8988T (cell line): Measurements from ENCODE around the gene CCDC192.
"Not testable (repeated sequence)": the region's sequence is repeated elsewhere in the genome, so short reads cannot be mapped to it uniquely, and the experiment has no call there.

ENCODE experiments used
- DNase-seq: peaks from one replicate; pipeline ENCODE4 v3.0.0; 2011

Gene CCDC192

DNA sequence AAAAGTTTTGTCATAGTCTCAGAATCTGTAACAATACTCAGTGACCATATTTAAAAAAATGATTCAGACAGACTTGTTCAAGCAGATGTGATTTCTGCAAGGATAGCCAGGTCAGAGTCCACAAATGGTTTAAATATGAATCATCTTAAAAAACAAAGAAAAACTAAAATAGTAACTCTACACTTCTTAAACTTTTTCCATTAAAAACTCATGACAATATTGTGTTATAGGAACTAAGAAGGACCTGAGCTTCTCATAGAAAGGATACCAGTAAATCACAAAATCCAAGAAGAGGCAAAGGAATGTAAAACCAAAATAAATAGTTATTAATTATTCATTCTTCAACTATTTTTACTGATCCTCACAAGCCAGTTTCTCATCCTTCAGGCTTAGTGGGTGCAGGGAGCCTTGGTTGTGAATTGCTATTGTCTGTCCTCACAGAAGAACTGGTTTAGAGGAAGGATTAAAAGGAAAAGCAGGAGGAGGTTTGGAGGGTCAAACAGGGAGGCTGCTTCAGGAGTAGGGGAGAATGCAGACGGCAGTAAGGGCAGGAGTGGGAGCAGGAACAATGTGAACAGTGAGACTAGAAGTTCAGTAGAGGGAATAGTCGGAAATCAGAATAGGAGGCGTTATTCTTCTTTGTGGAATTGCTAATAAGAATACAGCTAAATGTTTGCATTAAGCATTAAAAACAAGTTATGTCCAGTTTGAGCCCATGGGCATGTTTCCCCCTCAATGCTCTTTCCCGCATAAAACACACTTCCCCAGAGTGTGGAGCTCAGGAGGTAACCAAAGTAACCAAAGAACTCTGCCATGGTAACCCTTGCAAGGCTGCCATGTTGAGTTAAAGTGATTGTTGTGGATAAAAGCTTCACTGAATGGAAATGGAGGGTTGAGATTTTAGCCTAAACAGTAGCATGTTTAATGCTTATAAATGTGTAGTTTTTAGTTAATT lies 110.7 kb downstream of the CCDC192 start:
- DNase-seq, result no peak

DNA sequence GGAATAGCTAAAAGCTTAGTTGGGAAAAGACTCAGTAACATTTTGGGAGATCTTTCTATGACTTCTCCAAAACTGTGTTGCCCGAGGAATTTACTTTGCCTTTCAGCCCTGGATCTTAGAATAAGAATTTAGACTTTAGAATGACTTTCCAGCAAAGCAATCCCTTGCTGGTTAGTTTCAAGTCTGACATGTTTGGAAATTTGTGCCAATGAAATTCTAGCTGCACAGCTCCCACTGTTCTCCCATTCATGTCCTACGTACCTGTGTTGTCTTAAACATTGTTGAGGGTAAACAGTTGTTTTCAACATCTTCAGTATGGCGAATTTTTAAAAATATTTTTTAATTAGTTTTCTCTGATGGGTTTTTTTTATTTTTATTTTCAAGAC lies 111.4 kb downstream of the CCDC192 start:
- DNase-seq, result no peak

DNA sequence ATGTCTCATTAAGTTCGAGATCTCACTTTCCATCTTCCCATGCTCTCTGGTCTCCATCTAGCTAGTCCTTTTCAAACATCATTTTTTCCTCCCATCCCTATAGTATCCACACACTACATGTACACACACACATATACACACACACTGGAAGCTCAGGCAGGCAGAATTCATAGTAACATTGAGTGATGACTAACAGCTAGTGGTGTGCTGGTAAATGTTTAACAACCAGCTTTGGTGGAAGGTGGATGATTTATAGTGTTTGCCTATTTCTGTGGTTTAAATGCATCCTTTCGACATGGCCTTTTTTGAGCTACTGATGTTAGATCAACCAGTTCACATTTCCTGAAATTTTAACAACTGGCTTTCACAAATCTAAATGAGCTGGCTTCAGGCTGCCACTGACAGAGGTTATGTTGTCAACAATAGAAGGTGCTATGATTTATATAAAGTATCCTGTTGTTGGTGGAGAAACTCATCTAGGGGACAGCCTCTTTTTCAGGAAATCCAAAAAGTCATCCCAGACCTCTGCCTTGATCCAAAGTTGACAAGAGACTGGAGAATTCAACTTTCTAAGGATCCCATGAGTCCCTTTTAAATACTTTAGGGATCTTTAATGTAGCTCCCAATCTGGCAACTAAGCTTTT lies 117.8 kb downstream of the CCDC192 start:
- DNase-seq, result no peak

GRCh38 chr5:127821896-127822295 lies 118.7 kb downstream of the CCDC192 start:
- DNase-seq, result no peak

DNA sequence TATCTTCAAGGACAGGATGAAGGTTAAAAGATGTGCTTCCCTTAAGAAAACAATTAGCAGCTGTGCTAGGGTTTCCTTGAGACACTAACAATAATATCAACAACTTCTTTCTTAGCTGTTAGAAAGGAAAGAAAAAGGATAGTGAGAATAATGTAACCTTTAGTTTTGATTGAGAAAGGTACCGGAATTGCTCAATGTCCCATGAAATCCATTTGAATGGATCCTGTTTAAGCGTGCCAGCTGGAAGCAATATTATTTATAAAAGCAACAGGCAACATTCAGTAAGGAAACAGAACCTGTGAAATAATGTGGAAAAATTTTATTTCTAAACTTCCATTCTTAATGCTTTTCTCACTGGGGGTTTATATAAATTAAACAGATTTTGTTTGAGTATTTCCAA lies 120.9 kb downstream of the CCDC192 start:
- no peak for DNase-seq

- DNase-seq, result no peak
These were observed 122.8 kb downstream of the CCDC192 start for GRCh38 chr5:127826011-127826410.

- no peak for DNase-seq
These were observed 124.3 kb downstream of the CCDC192 start for GRCh38 chr5:127827451-127827850.

DNA sequence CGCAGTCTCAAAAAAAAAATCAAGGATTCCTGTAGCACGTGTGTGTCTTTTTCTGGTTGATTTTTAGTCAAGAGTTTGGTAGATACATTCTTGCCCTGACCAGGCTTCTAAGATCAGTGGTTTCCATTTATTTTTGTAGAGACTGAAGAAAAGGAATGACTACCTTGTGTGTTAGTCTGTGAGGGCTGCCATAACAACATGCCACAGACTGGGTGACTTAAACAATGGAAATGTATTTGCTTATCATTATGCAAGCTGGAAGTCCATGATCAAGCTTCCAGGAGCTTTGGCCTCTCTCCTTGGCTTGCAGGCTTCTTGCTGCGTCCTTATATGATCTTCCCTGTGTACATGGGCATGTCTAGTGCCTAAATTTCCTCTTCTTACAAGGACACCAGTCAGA lies 127.0 kb downstream of the CCDC192 start:
- DNase-seq, result no peak

GRCh38 chr5:127830829-127831598 lies 127.8 kb downstream of the CCDC192 start:
- no peak for DNase-seq

GRCh38 chr5:127832067-127832466 lies 128.9 kb downstream of the CCDC192 start:
- no peak for DNase-seq

DNA sequence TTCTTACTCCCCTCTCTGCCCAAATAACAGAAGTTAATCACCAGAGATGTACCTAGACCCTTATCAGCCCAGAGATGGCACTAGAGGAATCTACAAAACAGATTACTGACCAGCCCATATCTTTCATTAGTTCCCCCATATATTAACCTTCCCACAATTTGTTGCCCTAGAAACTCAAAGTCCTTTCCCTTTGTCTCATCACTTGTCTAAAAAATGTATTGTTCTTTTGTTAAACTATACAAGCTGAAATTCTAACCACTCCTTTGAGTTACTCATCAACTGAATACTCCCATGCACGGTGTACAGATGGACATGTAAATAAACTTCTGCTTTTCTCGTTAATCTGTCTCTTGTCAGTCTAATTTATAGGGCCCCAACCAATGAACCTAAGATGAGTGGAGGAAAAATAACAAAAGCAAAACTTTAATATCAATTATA lies 130.9 kb downstream of the CCDC192 start:
- no peak for DNase-seq

GRCh38 chr5:127834554-127834953 lies 131.4 kb downstream of the CCDC192 start:
- DNase-seq, result no peak

DNA sequence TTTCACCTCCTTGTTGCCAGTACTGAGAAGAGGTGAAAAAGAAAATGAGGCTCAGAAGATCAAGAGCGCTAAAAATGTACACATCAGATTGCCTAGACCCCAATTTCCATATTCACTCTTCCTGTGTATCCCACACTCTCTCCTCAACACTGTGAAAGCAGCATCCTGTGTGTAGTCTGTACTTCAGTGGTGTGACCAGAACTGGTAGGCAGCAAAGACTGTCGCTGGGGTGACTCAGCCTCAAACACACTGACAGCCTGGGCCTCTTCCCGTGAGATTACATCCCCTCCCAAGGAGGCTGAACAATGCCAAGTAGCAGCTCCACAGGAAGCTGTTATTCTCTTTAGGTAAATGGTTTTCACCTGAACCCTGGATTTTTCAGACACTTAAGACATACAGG lies 135.5 kb downstream of the CCDC192 start:
- no peak for DNase-seq

GRCh38 chr5:127839072-127839471 lies 135.9 kb downstream of the CCDC192 start:
- DNase-seq, result no peak

- no peak for DNase-seq
These were observed 136.5 kb downstream of the CCDC192 start for GRCh38 chr5:127839496-127840197.

DNA sequence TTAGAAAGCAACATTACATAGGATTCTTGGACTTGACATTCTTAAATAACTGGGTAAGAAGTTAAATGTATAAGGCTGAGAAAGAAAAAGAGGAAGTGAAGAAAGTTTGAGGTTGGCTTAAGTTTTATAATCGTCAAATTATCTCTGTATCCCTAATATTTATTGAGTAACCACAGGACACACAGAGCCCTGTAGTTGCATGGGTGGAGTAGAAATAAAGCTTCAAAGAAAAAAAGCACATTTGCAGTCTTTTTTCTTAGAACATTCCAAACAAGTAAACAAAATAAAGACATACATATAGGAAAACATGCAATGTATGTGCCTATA lies 137.0 kb downstream of the CCDC192 start:
- no peak for DNase-seq

DNA sequence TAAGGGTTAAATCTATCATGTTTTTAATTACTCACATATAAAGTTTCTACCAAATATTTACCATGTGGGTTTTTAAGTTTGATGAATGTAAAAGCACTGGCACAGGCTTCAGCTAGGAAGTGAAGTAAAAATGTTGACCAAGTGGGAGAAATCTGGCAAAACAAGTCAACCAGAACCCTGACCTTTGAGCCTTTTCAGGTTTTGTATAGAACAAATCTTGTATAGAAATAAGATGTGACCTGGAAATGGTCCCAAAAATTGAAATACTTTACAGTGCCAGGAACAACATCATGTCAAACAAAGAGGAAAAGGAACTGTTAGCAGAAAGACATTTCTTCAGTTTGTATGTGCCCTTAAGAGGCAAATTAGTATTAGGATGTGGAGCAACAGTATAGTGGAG lies 137.6 kb downstream of the CCDC192 start:
- no peak for DNase-seq

DNA sequence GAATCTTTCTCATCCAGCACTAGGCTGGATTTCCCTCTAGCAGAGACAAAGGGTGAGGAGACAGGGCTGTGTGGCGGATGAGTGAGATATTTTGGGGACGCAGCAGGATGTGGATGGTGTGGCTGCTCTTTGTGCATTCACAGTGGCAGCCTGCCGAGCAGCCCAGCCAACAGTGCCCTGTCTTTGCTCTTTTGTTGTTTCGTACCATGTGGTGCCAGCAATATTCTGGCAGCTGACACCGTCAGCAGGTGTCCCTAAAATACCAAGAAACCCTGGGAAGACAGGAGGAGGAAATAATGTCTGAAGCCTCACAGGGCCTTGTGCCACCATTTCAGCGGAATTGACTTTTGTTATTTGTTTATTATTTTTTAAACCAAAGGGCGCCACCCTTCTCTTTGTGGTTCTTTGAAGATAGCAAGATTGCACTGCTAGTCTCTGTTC lies 141.4 kb downstream of the CCDC192 start:
- DNase-seq, result no peak

DNA sequence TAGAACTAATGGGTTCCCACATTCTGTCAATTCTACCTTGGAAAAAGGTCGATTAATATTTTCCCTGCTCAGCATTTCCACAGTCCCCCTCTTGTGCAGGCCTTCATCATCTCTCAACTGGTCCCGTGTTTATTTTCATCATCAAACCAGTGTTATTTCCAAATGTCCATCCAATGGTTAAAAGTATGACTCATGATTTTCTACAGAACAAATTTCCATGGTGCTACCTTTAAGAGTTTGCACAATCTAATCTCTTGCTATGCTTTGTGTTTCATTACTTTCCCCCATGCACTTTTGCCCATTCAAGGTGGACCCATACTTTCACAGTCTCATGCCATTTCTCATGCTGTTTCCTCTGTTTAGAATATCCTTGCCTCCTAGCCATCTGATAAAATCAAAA lies 143.7 kb downstream of the CCDC192 start:
- DNase-seq, result no peak

- not testable (repeated sequence) for DNase-seq
These were observed 144.4 kb downstream of the CCDC192 start for GRCh38 chr5:127847641-127848040.

DNA sequence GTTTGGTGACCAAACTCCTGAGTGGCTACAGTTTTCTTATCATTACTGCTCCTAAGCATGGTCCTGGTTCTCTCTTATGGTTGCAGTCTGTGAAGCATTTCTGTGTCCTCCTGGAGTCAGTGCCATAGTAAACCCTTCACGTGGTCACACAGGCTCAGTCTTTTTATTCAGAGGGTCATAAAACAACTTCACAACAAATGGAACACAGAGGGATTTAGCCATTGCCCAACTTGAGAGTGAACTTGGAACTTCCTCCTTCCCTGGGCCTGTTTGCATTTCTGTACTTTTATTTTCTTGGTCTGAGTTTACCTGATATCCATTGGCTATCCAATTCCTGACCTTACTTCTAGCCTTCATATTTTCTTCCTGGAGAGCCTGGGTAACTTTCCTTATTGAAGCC lies 144.9 kb downstream of the CCDC192 start:
- no peak for DNase-seq

GRCh38 chr5:127849408-127849807 lies 146.2 kb downstream of the CCDC192 start:
- no peak for DNase-seq

DNA sequence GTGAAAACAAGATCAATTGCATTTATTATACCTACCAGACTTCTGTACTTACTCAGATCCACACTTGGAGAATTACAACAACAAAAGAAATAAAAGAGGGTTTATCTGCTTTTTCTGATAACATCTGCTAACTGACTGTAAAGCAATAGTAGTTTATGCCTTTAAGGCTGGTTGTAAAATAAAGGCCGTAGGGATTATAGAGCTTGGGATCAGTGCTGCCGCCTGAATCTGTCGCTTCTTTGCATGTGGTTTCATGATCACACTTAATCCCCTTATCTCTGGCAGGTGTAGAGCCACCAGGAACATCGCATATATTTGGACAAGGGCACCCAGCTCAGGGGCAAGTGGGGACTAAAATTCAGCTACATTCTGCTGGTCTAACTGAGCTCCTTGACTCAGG lies 146.7 kb downstream of the CCDC192 start:
- no peak for DNase-seq
